Gastroesophageal sphincter (tissue), 3 donors: ENCODE measurements around the gene CNTRL.

Experiments
- EP300 ChIP-seq: sonication (generic); formaldehyde crosslinking; IDR thresholded peaks from one replicate; pipeline ENCODE4 v1.6.1; 2017; ENCODE audit warnings: antibody characterized with exemption, mild to moderate bottlenecking
- POLR2A ChIP-seq, 2 donors: fragments of 450-650 bp; IDR thresholded peaks; one replicate each; pipeline ENCODE4 v1.6.1; 2017; ENCODE audit warnings: antibody characterized with exemption in 2 of 2, mild to moderate bottlenecking in 2 of 2, moderate library complexity in 1 of 2
- POLR2AphosphoS5 ChIP-seq: sonication (generic); formaldehyde crosslinking; IDR thresholded peaks from one replicate; pipeline ENCODE4 v1.6.1; 2017; ENCODE audit warnings: antibody characterized with exemption
- TF ChIP-seq, protein P1 (sequence below), 4 experiments: fragments of 200-600 bp in 2 of 4; fragments of 450-650 bp in 2 of 4; sonication (generic) in 1 of 4; IDR thresholded peaks; one replicate each; pipeline ENCODE4 v1.5.1; 2017 to 2019; ENCODE audit warnings: antibody characterized with exemption in 4 of 4, mild to moderate bottlenecking in 2 of 4, moderate library complexity in 2 of 4

GRCh38 chr9:121057821-121058220 is 16.9 kb upstream of the CNTRL start:
- TF ChIP-seq, protein P1, sequence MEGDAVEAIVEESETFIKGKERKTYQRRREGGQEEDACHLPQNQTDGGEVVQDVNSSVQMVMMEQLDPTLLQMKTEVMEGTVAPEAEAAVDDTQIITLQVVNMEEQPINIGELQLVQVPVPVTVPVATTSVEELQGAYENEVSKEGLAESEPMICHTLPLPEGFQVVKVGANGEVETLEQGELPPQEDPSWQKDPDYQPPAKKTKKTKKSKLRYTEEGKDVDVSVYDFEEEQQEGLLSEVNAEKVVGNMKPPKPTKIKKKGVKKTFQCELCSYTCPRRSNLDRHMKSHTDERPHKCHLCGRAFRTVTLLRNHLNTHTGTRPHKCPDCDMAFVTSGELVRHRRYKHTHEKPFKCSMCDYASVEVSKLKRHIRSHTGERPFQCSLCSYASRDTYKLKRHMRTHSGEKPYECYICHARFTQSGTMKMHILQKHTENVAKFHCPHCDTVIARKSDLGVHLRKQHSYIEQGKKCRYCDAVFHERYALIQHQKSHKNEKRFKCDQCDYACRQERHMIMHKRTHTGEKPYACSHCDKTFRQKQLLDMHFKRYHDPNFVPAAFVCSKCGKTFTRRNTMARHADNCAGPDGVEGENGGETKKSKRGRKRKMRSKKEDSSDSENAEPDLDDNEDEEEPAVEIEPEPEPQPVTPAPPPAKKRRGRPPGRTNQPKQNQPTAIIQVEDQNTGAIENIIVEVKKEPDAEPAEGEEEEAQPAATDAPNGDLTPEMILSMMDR (IDR thresholded peaks at IDR 0.05): no peak
- TF ChIP-seq POLR2A (IDR thresholded peaks at IDR 0.05) (no peak), POLR2AphosphoS5 (no peak), EP300 (no peak)
